GM19193 (cell line): Measurements from ENCODE around the gene TRIM44.

ENCODE experiments used
- POLR2A ChIP-seq: IDR thresholded peaks from 4 replicates; pipeline ENCODE4 v1.6.1; 2011; ENCODE audit not compliant: insufficient read depth, insufficient read length; ENCODE audit errors: extremely low read depth

Gene TRIM44

DNA sequence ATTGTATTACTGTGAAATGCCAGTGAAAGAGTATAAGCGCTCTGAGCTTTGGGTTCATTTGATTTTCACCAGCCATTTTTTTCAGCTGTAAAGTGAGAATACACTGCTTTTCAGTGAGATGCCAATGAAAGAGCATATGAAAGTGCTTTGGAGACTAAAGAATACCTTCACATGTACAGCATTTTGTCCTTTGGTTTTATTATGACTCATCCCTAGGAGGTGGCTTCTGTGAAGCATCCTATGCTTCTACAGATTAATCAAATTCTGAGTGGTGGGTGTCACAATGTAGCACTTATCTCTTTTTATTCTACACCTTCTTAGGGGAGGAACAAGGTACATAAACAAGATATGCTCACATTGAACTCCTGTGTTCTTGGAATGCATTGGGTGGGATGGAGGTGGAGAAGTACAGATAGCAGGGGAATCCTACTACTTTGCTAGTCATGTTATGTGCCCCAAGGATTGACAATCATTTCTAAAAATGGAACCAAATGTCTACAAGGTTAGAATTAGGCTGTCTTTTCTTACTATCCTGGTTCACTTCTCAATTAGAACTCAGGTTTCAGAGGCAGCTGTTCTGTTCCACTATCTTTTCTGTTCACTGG, 18.7 kb downstream of the TRIM44 start:
- no peak for TF ChIP-seq POLR2A

DNA sequence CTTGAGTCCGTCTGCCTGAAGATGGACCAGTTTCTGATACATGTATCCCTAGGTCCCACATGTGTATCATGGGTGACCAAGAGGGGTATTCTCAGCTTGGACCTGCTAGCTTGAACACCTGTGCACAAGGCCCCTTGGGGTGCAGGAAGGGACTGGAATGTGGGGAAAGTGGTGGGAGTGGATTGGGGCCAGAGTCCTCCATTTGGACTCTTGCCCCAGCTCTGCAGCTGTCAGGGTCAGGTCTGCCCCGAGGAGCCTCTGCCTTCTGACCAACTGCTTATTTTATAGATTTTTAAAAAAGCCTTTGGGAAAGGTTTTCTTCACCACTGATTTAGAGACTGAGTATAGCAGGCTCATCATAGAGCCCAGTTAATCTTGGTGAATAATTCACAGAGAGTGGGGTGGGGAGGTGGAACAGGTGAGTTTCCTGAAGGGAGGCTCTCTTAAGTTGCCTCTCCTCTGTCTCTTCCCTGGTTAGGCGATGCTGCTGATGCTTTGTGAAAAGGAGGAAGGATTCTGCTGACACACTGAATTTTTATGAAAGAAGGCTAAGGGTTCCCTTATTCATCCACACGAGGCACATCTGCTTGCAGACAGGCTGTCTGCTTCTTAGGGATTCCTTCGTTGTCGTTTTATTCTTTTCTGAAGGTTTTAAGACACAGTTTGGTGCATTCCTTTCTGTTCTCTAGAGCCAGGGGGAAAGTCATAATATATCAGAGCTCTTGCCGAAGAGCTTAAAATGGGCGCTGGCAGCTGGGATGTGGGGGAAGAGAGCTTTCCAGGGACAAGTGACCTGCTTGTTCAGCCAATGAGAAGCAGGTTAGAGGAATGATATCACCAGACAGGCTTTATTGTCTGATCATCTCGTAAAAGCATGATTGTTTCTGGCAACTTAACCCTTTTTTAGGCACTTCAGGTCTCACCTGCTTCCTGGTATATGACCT, 19.9 kb downstream of the TRIM44 start:
- TF ChIP-seq POLR2A, result no peak

DNA sequence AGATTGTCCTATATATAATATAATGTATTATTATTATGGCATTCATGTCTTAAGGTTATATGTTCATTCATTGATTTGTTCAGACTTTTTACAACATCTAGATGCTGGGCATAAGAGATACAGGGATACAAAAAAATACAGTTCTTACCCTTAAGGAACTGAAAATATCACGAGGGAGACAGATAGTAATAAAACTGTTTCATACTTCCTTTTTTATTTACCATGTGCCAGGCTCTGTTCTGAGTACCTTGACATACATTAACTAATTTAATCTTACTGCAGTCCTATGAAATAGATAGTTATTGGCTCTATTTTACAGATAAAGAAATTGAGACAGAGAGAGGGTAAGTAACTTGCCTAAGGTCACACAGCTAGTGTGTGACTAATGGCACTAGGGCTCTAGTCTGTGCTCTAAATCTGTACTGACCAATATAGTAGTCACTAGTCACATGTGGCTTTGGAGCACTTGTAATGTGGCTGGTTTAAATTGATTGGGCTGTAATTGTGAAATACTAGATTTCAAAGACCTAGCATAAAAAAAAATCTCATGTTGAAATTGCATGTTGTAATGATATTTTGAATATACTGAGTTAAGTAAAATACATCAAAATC, 21.3 kb downstream of the TRIM44 start:
- TF ChIP-seq POLR2A, result no peak

DNA sequence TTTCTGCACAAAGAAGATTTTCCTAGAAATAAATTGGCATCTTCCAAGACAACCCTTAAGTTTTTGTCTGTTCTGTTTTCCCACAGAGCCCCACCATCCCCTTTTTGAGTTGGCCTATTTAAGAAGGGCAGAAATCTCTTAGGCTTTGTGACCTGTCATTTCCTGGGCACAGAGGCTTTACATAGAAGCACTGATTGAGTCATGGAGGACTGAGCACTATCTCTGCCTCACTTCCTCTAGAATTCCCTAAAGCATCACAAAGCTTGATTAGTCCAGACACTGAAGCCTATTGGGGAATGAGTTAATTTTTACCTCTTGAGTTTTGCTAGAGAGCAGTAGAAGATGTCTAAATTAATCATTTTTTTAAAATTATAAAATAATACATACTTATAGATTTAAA, 25.4 kb downstream of the TRIM44 start:
- no peak for TF ChIP-seq POLR2A

GRCh38 chr11:35689081-35689996, 26.8 kb downstream of the TRIM44 start:
- no peak for TF ChIP-seq POLR2A

GRCh38 chr11:35702126-35702525, 39.6 kb downstream of the TRIM44 start:
- no peak for TF ChIP-seq POLR2A

DNA sequence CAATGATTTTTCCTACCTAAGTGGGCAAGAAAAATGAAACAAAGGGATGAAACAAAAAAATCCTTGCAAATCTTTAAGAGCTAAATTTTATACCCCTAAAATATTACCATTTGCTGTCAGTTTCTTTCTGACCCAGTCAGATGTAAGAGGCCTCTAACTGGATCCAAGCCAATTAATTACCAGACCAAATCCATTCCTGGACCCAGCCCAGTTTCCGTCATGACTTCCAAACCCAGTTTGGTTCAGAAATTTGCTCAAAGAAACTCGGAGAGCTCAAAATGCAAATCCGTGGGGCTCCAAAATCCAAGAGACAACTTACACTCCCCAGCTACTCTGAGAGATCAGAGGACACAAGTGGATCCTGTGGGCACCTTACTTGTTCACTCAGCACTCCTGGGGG, 46.8 kb downstream of the TRIM44 start:
- no peak for TF ChIP-seq POLR2A

DNA sequence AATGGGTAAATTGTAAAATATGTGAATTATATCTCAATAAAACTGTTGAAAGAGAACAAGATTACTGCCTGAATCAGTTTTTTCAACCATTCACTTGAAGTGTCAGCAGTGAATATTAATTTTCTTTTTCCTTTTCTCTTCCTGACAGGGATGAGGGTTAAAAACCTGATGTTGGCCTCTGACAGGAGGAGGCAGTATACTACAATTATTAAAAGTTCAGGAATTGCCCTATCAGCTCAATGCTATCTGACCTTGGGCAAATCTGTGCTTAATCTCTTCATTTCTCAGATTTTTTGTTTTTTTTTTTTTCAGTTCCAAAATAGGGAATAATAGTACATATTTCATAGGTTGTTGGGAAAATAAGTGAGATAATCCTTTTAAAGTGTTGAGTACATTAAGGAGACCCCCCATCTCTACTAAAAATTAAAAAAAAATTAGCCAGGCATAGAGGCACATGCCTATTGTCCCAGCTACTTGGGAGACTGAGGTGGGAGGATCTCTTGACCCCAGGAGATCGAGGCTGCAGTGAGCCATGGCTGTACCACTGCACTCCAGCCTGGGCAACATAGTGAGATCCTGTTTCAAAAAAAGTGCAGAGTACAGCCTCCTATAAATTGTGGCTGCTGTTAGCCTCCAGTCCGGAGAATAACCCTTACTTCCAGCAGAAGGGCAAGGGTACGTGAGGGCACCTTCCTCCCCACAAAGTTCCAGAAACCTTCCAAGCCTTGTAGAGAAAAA, 48.8 kb downstream of the TRIM44 start:
- TF ChIP-seq POLR2A, result no peak

- TF ChIP-seq POLR2A, result no peak
Measured at GRCh38 chr11:35711924-35712323, 49.3 kb downstream of the TRIM44 start.

GRCh38 chr11:35712533-35712932, 50.0 kb downstream of the TRIM44 start:
- TF ChIP-seq POLR2A, result no peak

DNA sequence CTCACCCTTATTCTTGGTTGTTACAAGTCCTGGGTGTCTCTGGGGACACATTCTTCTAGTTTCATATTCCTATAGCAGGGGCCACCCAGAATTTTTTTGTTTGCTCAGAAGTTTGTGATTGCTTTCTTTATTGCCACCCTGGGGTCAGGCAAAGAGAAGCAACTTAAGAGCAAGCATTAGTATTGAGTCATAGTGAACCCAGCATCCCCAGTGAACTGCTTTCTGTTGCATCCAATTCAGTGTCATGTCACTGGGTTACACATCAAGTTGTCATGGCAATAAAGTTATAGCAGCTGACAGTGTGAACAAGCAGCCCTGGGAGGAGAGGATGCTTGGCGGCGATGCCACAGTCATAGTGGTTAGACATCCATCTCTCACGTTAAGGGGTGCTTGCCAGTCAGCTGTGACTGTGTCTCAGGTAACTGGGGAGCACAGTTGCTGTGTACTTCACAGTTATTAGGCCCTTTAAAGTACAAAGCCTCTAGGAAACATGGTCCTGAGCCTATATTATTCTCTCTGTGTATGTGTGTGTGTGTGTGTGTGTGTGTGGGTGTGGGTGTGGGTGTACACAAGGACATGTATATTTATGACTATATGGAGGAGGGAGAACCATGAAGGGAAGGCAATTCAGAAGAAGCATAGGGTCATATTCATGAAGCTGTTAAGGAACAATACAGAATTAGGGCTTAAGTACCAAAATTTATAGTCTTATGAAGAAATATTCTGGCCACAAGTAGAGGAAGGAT, 52.5 kb downstream of the TRIM44 start:
- TF ChIP-seq POLR2A, result no peak

- no peak for TF ChIP-seq POLR2A
Measured at GRCh38 chr11:35717043-35717442, 54.5 kb downstream of the TRIM44 start.

GRCh38 chr11:35717520-35717919, 54.9 kb downstream of the TRIM44 start:
- TF ChIP-seq POLR2A, result no peak
